BJ (cell line): ENCODE results near the gene CRYL1. TPM values are rescaled to one million over a fixed set of nuclear protein-coding genes. Genes with fewer than 3 reads are reported as not detected.

Source experiments
- CTCF ChIA-PET: fragments of 350-600 bp; formaldehyde crosslinking; extraction: SDS; loops from one replicate; lab custom pipeline; 2021; ENCODE audit warnings: antibody characterized with exemption, inconsistent platforms; lab: Yijun Ruan, JAX
- POLR2A ChIA-PET: fragments of 300-600 bp; sonication (Branson Sonifier 250); formaldehyde crosslinking; extraction: SDS; loops from one replicate; lab custom pipeline; 2021; ENCODE audit warnings: antibody characterized with exemption; lab: Charles Lee
- DNase-seq: peaks from one replicate; pipeline ENCODE4 v3.0.0-alpha.2; 2011; ENCODE audit warnings: low read depth
- H3K27me3 ChIP-seq: 2 replicates; pipeline ENCODE4 v1.6.0; 2011; ENCODE audit warnings: low read length; ENCODE audit not compliant: control insufficient read depth, insufficient read depth
- H3K36me3 ChIP-seq: 2 replicates; pipeline ENCODE4 v1.5.1; 2011; ENCODE audit warnings: low read length; ENCODE audit not compliant: control insufficient read depth, insufficient read depth
- H3K4me3 ChIP-seq: 2 replicates; pipeline ENCODE4 v1.5.1; 2011; ENCODE audit warnings: low read depth, mild to moderate bottlenecking, control low read depth, low read length
- polyA plus RNA-seq: library from polyadenylated mRNA; depleted of rRNA; stranded (reverse); fragments of >200 nt; gene quantifications from 2 replicates; pipeline ENCODE4 v1.2.3, GENCODE V29; 2011; rRNA removed
- small RNA-seq: library from RNA; depleted of rRNA; stranded (forward); fragments of <200 nt; gene quantifications from one replicate; pipeline ENCODE3, GENCODE V24; 2012; ENCODE audit warnings: low replicate concordance, low read depth; ENCODE audit not compliant: insufficient read length
- TF ChIP-seq, protein P1 (sequence below): IDR thresholded peaks from 2 replicates; pipeline ENCODE4 v1.5.1; 2011; ENCODE audit warnings: low read depth, mild to moderate bottlenecking, control low read depth, inconsistent platforms, low read length, moderate library complexity; ENCODE audit not compliant: insufficient read depth

CRYL1 gene
- polyA plus RNA-seq, 1 experiment = 30.6 TPM

DNA sequence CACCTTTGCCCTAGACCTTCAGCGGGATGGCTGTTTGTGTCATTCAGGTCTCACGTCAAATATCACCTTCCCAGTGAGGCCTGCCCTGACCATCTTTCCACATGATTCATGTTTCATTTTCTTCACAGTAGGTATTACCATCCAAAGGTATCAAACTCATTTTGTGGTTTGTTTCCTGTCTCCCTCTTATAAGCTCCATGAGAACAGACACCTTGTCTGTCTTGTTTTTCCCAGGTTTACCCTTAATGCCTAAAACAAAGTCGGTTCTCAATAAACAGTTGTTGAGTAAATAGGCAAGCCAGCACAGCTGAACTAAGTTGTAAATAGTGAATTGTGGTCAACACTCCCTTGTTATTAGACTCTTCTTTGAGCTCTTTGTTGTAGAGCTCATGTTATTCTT lies 170.9 kb downstream of the CRYL1 start:
- POLR2A ChIA-PET = no interaction called here

DNA sequence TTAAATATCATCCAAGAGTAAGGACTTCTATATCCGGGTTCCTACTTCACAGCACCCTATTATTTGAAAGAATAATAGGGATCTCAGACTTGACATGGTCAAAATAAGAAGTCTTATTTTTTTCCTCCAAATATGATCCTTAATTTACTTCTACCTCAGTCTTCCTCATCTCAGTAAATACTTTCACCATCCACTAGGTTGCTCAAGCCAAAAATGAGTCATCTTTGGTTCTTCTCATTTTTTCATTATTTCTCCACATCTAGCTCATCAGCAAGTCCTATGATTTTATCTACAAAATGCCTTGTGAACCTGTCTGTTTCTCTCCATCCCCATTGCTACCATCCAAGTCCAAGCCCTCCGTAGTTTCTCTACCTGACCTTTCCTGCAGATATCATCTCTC lies 171.7 kb downstream of the CRYL1 start:
- ChIA-PET CTCF (interaction anchor here (1.1 kb wide), 1 partner anchor 19 kb away, joined by 4 read pairs; no protein-coding TSS in a partner anchor), POLR2A (no interaction called here)
- H3K36me3 ChIP-seq = no peaks in the 10 kb centered on the region

More for the DNA sequence above, 170.9 kb downstream of the CRYL1 start:
- TF ChIP-seq, protein P1, sequence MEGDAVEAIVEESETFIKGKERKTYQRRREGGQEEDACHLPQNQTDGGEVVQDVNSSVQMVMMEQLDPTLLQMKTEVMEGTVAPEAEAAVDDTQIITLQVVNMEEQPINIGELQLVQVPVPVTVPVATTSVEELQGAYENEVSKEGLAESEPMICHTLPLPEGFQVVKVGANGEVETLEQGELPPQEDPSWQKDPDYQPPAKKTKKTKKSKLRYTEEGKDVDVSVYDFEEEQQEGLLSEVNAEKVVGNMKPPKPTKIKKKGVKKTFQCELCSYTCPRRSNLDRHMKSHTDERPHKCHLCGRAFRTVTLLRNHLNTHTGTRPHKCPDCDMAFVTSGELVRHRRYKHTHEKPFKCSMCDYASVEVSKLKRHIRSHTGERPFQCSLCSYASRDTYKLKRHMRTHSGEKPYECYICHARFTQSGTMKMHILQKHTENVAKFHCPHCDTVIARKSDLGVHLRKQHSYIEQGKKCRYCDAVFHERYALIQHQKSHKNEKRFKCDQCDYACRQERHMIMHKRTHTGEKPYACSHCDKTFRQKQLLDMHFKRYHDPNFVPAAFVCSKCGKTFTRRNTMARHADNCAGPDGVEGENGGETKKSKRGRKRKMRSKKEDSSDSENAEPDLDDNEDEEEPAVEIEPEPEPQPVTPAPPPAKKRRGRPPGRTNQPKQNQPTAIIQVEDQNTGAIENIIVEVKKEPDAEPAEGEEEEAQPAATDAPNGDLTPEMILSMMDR = no peak
- H3K27me3 ChIP-seq = peaks cover 4% of the 10 kb centered on the region
- DNase-seq = no peak
- no peak overlapping the region for H3K4me3 ChIP-seq
- CTCF ChIA-PET = no interaction called here
- H3K36me3 ChIP-seq = no peaks in the 10 kb centered on the region

More for the DNA sequence above, 171.7 kb downstream of the CRYL1 start:
- Histone ChIP-seq H3K4me3 (no peak overlapping the region), H3K27me3 (peaks cover 4% of the 10 kb centered on the region)
- DNase-seq = no peak
- TF ChIP-seq, protein P1 = 0 out of 2 replicates have a peak, but pooled peaks have one; percentile 15

Small RNA genes lying within 50 kb of the gene (small RNA-seq; reads per million reads assigned to genes)
- gene MIR4499 = not detected

Other genes with a start within 250 kb of the CRYL1 start
- gene IFT88, start 41.3 kb upstream of the CRYL1 start, polyA plus RNA-seq = 3.8 and 6.9 TPM in 2 replicates
- gene IL17D, start 177.8 kb upstream of the CRYL1 start, polyA plus RNA-seq = 0.47 and 0.48 TPM in 2 replicates
- 5.8 and 10.4 TPM in 2 replicates for gene EEF1AKMT1, start 248.1 kb upstream of the CRYL1 start, polyA plus RNA-seq